GM18505 (cell line): ENCODE results near the gene LIG1.

Experiments
- ATAC-seq: cut with Tn5 transposase; IDR thresholded peaks from one replicate; pipeline ENCODE4 v1.9.1; 2021; ENCODE audit not compliant: unreplicated experiment
- POLR2A ChIP-seq: IDR thresholded peaks from 4 replicates; pipeline ENCODE4 v1.6.1; 2011; ENCODE audit warnings: borderline replicate concordance; ENCODE audit not compliant: insufficient read depth, insufficient read length; ENCODE audit errors: extremely low read depth

The LIG1 gene

GRCh38 chr19:48194041-48194843, 24.1 kb upstream of the LIG1 start:
- TF ChIP-seq POLR2A, result no peak
- no peak for ATAC-seq

- TF ChIP-seq POLR2A, result no peak
- no peak for ATAC-seq
Observed at GRCh38 chr19:48192750-48193149, 22.6 kb upstream of the LIG1 start.

GRCh38 chr19:48190885-48191284, 20.7 kb upstream of the LIG1 start:
- ATAC-seq, result no peak
- TF ChIP-seq POLR2A, result no peak

- no peak for ATAC-seq
- no peak for TF ChIP-seq POLR2A
Observed at GRCh38 chr19:48190288-48190884, 20.2 kb upstream of the LIG1 start.

DNA sequence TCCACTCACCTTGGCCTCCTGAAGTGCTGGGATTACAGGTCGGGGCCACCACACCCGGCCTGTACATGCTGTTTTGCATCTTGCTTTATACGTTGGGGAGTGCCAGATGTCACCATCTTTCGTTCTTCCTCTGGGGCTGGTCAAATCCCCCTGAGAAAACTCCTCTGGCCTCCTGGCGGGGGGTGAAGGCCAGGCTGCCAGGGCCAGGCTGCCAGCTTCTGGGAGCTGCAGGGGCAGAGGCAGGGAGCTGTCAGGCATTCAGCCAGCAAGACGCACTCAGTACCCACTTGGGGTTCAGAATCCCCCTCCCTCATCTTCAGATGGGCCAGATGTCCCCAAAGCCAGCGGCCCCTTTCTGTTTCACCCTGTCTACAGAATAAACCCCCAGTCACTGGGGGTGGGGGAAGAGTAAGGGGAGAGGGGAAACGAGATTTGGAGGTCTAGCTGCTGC, 16.4 kb upstream of the LIG1 start:
- no peak for TF ChIP-seq POLR2A
- no peak for ATAC-seq

DNA sequence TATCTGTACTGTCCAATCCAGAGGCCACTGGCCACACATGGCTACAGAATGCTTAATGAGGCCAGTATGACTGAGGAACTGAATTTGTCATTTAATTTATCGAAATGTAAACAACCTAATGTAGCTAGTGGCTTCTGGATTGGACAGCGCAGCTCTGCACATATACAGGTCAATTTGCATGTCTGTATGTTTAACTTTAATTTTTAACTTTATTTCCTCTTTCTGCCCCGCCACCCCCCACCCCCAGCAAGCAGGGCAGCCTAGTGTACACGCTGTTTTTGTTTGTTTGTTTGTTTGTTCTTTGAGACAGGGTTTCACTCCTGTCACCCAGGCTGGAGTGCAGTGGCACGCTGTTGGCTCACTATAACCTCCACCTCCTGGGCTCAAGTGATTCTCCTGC, 15.9 kb upstream of the LIG1 start:
- no peak for ATAC-seq
- TF ChIP-seq POLR2A, result no peak

DNA sequence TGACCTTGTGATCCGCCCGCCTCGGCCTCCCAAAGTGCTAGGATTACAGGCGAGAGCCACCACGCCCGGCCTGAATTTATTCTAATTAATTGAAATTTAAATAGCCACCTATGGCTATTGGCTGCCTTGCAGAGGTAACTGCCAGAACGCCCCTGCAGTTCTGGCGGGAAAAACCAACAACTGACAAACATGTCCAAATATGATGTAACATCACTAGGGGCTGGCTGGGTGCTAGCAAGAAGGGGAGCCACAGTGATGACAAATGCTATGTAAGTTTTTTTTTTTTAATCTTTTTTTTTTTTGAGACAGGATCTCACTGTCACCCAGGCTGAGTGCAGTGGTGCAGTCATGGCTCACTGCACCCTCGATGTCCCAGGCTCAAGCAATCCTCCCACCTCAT, 13.2 kb upstream of the LIG1 start:
- ATAC-seq, result no peak
- no peak for TF ChIP-seq POLR2A

- no peak for ATAC-seq
- TF ChIP-seq POLR2A, result no peak
Observed at GRCh38 chr19:48182434-48182833, 12.3 kb upstream of the LIG1 start.

GRCh38 chr19:48181505-48181904, 11.4 kb upstream of the LIG1 start:
- ATAC-seq, result no peak
- no peak for TF ChIP-seq POLR2A

GRCh38 chr19:48176226-48176625, 6.1 kb upstream of the LIG1 start:
- TF ChIP-seq POLR2A, result no peak
- ATAC-seq, result no peak

DNA sequence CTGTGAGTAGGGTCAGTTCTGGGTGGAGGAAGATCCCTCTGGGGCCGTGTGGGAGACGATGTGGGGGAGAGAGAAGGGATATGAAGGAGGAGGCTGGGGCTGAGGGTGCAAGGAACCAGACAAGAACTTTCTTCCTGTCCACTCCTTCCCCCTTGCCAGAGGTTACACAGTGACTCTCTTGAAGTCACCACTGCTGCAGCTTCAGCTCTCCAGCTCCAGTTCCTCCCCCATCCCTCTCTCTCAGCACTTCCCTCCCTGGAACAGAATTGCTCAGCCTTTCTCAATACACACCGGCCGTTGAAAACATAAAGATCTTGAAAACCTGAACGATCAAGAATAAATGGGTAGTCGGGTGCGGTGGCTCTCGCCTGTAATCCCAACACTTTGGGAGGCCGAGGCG, 5.4 kb upstream of the LIG1 start:
- no peak for TF ChIP-seq POLR2A
- ATAC-seq, result no peak

DNA sequence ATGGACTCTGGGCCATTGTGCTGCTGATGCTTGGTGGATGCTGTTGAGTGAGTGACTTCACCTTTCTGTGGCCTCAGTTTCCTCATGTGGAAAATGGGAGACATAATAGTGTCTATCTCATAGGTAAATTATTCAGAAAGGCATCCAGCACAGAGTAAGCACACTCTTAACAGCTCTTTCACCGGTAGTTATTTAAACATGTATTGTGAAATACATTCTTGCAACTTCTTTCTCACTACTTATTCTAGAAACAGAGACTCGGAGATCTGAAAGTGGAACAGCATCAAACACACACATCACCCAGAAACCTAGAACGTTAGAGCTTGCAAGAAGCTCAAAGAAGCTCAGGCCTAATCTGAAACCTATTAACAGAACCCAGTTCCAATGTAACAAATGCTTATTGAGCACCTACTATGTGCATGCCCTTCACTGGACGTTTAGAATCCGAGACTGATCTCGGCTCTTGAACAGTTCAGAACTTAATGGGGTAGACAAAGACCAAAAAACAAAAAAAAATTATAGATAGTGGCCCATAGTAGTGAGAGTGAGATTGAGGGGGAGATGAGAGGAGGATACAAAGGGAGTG, 4.4 kb upstream of the LIG1 start:
- ATAC-seq, result no peak
- TF ChIP-seq POLR2A, result no peak

- no peak for TF ChIP-seq POLR2A
- ATAC-seq, result no peak
Observed at GRCh38 chr19:48171710-48172109, 1.6 kb upstream of the LIG1 start.

DNA sequence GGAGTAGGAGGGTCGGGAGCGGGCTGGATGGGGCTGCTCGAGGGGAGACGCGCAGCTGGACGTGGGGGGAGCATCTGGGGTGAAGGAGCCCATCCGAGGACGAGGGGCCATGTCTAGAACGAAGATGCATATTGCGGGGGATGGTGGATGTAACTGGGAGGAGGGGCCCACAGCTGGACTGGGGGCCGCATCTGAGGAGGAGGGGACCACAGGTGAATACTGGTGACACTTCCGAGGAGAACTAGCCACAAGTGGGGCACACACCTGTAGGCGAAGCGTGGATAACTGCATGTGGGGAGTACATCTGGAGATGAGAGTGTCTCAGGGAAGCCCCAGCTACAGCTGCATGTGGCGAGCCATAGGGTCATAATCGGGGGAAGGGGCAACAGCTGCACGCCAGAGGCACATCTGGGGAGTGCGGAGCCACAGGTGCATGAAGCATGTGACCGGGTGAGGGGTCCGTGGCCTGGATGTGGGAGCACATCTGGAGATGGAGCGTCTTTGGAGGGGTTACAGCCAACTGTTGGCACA, 738 bp upstream of the LIG1 start:
- no peak for ATAC-seq
- no peak for TF ChIP-seq POLR2A
